CD14-positive monocyte (primary cell): ENCODE results near the gene CBX5. TPM values are rescaled to one million over a fixed set of nuclear protein-coding genes. Genes with fewer than 3 reads are reported as not detected.
"Not testable (repeated sequence)": the region's sequence is repeated elsewhere in the genome, so short reads cannot be mapped to it uniquely, and the experiment has no call there.

Experiments used
- DNase-seq, 3 donors: peaks; one replicate each; pipeline ENCODE4 v3.0.0-alpha.2; 2011 to 2022
- H2AFZ ChIP-seq: 2 replicates; pipeline ENCODE4 v1.6.0; 2012; ENCODE audit warnings: mild to moderate bottlenecking, low read depth, low read length, inconsistent platforms; ENCODE audit not compliant: insufficient read depth, poor library complexity, severe bottlenecking
- H3K27ac ChIP-seq, 2 donors: 1 replicate in 1 of 2; 2 replicates in 1 of 2; pipeline ENCODE4 v1.5.1; 2012 to 2013; ENCODE audit warnings: low read length in 2 of 2, control low read depth in 1 of 2, inconsistent platforms in 1 of 2, low read depth in 1 of 2, mild to moderate bottlenecking in 1 of 2
- H3K27me3 ChIP-seq, 2 donors: one replicate each; pipeline versions ENCODE4 v1.6.0 to v1.6.1; 2011 to 2013; ENCODE audit warnings: low read length in 2 of 2; ENCODE audit not compliant: control insufficient read depth in 2 of 2, insufficient read depth in 2 of 2
- H3K36me3 ChIP-seq, 2 donors: replicated peaks in 1 of 2; 1 replicate in 1 of 2; 2 replicates in 1 of 2; pipeline versions ENCODE4 v1.5.1 to v1.6.1; 2012 to 2013; ENCODE audit warnings: low read length in 2 of 2, control low read depth in 1 of 2, inconsistent platforms in 1 of 2, mild to moderate bottlenecking in 1 of 2; ENCODE audit not compliant: insufficient read depth in 2 of 2, control insufficient read depth in 1 of 2
- H3K4me1 ChIP-seq, 2 donors: 1 replicate in 1 of 2; 2 replicates in 1 of 2; pipeline versions ENCODE4 v1.5.1 to v1.6.1; 2012 to 2013; ENCODE audit warnings: low read length in 2 of 2, control low read depth in 1 of 2, inconsistent platforms in 1 of 2, mild to moderate bottlenecking in 1 of 2, moderate library complexity in 1 of 2; ENCODE audit not compliant: insufficient read depth in 2 of 2, control insufficient read depth in 1 of 2
- H3K4me2 ChIP-seq: replicated peaks from 2 replicates; pipeline ENCODE3; 2012; ENCODE audit warnings: low read length, moderate library complexity, mild to moderate bottlenecking; ENCODE audit not compliant: poor library complexity, severe bottlenecking; ENCODE audit errors: extremely low read depth
- H3K4me3 ChIP-seq, 3 experiments: fragments of 200-600 bp in 1 of 3; sonication (generic) in 1 of 3; replicated peaks in 1 of 3; 1 replicate in 2 of 3; 2 replicates in 1 of 3; pipeline ENCODE4 v1.5.1; 2011 to 2013; ENCODE audit warnings: low read length in 3 of 3, mild to moderate bottlenecking in 3 of 3, control low read depth in 2 of 3, low read depth in 2 of 3, inconsistent platforms in 1 of 3, moderate library complexity in 1 of 3
- H3K79me2 ChIP-seq: 2 replicates; pipeline ENCODE4 v1.6.0; 2012; ENCODE audit warnings: mild to moderate bottlenecking, control low read depth, inconsistent platforms, low read length, moderate library complexity; ENCODE audit not compliant: insufficient read depth
- H3K9ac ChIP-seq: 2 replicates; pipeline ENCODE4 v1.6.0; 2017; ENCODE audit warnings: low read length, mild to moderate bottlenecking; ENCODE audit not compliant: insufficient read depth, poor library complexity, severe bottlenecking
- H3K9me3 ChIP-seq, 2 donors: replicated peaks in 1 of 2; 1 replicate in 1 of 2; 2 replicates in 1 of 2; pipeline versions ENCODE4 v1.5.1 to v1.6.1; 2012 to 2013; ENCODE audit warnings: low read length in 2 of 2, control low read depth in 1 of 2; ENCODE audit not compliant: control insufficient read depth in 1 of 2, insufficient read depth in 1 of 2
- H4K20me1 ChIP-seq: 2 replicates; pipeline ENCODE4 v1.6.0; 2012; ENCODE audit warnings: mild to moderate bottlenecking, low read length, control low read depth, moderate library complexity; ENCODE audit not compliant: insufficient read depth
- H3K27ac Mint-ChIP-seq, 7 donors: one replicate each; pipeline ENCODE4 v1.8.0; 2020; ENCODE audit warnings: mild to moderate bottlenecking in 7 of 7, mixed read lengths in 7 of 7, moderate library complexity in 6 of 7, inconsistent platforms in 2 of 7
- H3K27me3 Mint-ChIP-seq, 3 donors: one replicate each; pipeline ENCODE4 v1.8.0; 2021 to 2022; ENCODE audit warnings: low read depth in 3 of 3, mild to moderate bottlenecking in 3 of 3, mixed read lengths in 3 of 3, moderate library complexity in 3 of 3, inconsistent platforms in 1 of 3
- H3K36me3 Mint-ChIP-seq, 2 donors: one replicate each; pipeline ENCODE4 v1.8.0; 2020; ENCODE audit warnings: mixed read lengths in 2 of 2, inconsistent platforms in 1 of 2, mild to moderate bottlenecking in 1 of 2
- H3K4me1 Mint-ChIP-seq: one replicate; pipeline ENCODE4 v1.8.0; 2020; ENCODE audit warnings: mild to moderate bottlenecking, mixed read lengths
- H3K4me3 Mint-ChIP-seq, 2 donors: one replicate each; pipeline ENCODE4 v1.8.0; 2020; ENCODE audit warnings: mild to moderate bottlenecking in 2 of 2, mixed read lengths in 2 of 2, moderate library complexity in 1 of 2
- H3K9me3 Mint-ChIP-seq, 7 donors: one replicate each; pipeline ENCODE4 v1.8.0; 2020 to 2022; ENCODE audit warnings: mixed read lengths in 7 of 7, mild to moderate bottlenecking in 6 of 7, moderate library complexity in 6 of 7, inconsistent platforms in 2 of 7
- CTCF ChIP-seq: fragments of 200-600 bp; IDR thresholded peaks from one replicate; pipeline ENCODE4 v1.8.0; 2022; ENCODE audit warnings: antibody characterized with exemption, mild to moderate bottlenecking
- WGBS: methylation state at CpG from one replicate; pipeline ENCODE4 v1.1.5; 2013; ENCODE audit warnings: missing lambda C conversion rate; ENCODE audit not compliant: insufficient coverage; 5-methylcytosine and 5-hydroxymethylcytosine counted together
- intact Hi-C, 2 donors: fragments of 100-400 bp; cut with micrococcal nuclease; formaldehyde crosslinking; loops; one replicate each; pipeline versions ENCODE4 v1.15.0 to v1.15.1; 2023
- polyA plus RNA-seq, 3 donors: library from polyadenylated mRNA; depleted of rRNA in 1 of 3; unstranded in 2 of 3; stranded (reverse) in 1 of 3; fragments of 300-500 nt in 2 of 3; fragments of >200 nt in 1 of 3; fragmentation: Illumina TruSeq in 2 of 3; gene quantifications; 1 replicate in 2 of 3; 2 replicates in 1 of 3; pipeline ENCODE4 v1.2.3, GENCODE V29; 2012 to 2021

Gene CBX5
- polyA plus RNA-seq, 3 donors, result 2.9 to 5.4 (median 4.8) TPM

GRCh38 chr12:54195737-54196347 lies 84.1 kb downstream of the CBX5 start:
- H3K36me3 Mint-ChIP-seq, result peaks cover 0 to 6% of the 10 kb centered on the region in 2 donors
- TF ChIP-seq CTCF, result no peak
- H3K4me1 Mint-ChIP-seq, result peaks cover 59% of the 10 kb centered on the region
- peak; percentile 81 to 85 (median 85) for DNase-seq
- H3K4me2 ChIP-seq, result peak overlapping the region; percentile 79
- H3K36me3 ChIP-seq, result no peaks in the 10 kb centered on the region
- H3K9me3 Mint-ChIP-seq, result peaks cover 0 to 9% (median 5%) of the 10 kb centered on the region in 7 donors
- peaks cover 40 to 72% (median 67%) of the 10 kb centered on the region in 3 donors for H3K27me3 Mint-ChIP-seq
- peak overlapping the region; percentile 52 for H3K9ac ChIP-seq
- no peaks in the 10 kb centered on the region for H3K79me2 ChIP-seq
- H2AFZ ChIP-seq, result peak overlapping the region; percentile 83
- 0% methylated on average over 7 of the region's 17 CpGs for WGBS
- peak overlapping the region; percentile 85 to 98 (median 96) for H3K27ac Mint-ChIP-seq
- H3K4me1 ChIP-seq, result peaks cover 30 to 52% of the 10 kb centered on the region in 2 donors
- H3K27me3 ChIP-seq, result peaks cover 7 to 34% of the 10 kb centered on the region in 2 donors
- peak overlapping the region; percentile 50 to 84 (median 53) for H3K4me3 ChIP-seq
- H3K27ac ChIP-seq, result peak overlapping the region; percentile 78 to 83
- peak overlapping the region; percentile 74 to 92 for H3K4me3 Mint-ChIP-seq
- intact Hi-C loops, result no loop called here
- H4K20me1 ChIP-seq, result no peaks in the 10 kb centered on the region
- no peaks in the 10 kb centered on the region for H3K9me3 ChIP-seq

- H3K9me3 ChIP-seq, result no peaks in the 10 kb centered on the region
- peak overlapping the region; percentile 23 to 84 (median 53) for H3K4me3 ChIP-seq
- H3K4me2 ChIP-seq, result peak overlapping the region; percentile 79
- no peaks in the 10 kb centered on the region for H3K36me3 ChIP-seq
- peaks cover 7 to 32% of the 10 kb centered on the region in 2 donors for H3K27me3 ChIP-seq
- TF ChIP-seq CTCF, result no peak
- peak overlapping the region; percentile 85 to 98 (median 96) for H3K27ac Mint-ChIP-seq
- peaks cover 30 to 52% of the 10 kb centered on the region in 2 donors for H3K4me1 ChIP-seq
- peak overlapping the region; percentile 78 to 83 for H3K27ac ChIP-seq
- H3K36me3 Mint-ChIP-seq, result peaks cover 0 to 6% of the 10 kb centered on the region in 2 donors
- peak overlapping the region; percentile 74 to 92 for H3K4me3 Mint-ChIP-seq
- no peaks in the 10 kb centered on the region for H3K79me2 ChIP-seq
- no CpG with 5 or more reads among the region's 4 CpGs for WGBS
- intact Hi-C loops, result no loop called here
- peaks cover 35 to 70% (median 63%) of the 10 kb centered on the region in 3 donors for H3K27me3 Mint-ChIP-seq
- H3K9ac ChIP-seq, result peak overlapping the region; percentile 52
- DNase-seq, result no peak
- peak overlapping the region; percentile 83 for H2AFZ ChIP-seq
- H4K20me1 ChIP-seq, result no peaks in the 10 kb centered on the region
- peaks cover 0 to 9% (median 5%) of the 10 kb centered on the region in 7 donors for H3K9me3 Mint-ChIP-seq
- H3K4me1 Mint-ChIP-seq, result peaks cover 59% of the 10 kb centered on the region
These were observed 84.7 kb downstream of the CBX5 start for GRCh38 chr12:54195080-54195736.

GRCh38 chr12:54194611-54195010 lies 85.3 kb downstream of the CBX5 start:
- H4K20me1 ChIP-seq, H3K27ac ChIP-seq, H3K9ac ChIP-seq, H3K79me2 ChIP-seq, H3K9me3 Mint-ChIP-seq, DNase-seq, H3K36me3 ChIP-seq, H3K4me2 ChIP-seq, H3K9me3 ChIP-seq, H2AFZ ChIP-seq, H3K27ac Mint-ChIP-seq, H3K36me3 Mint-ChIP-seq, H3K4me3 ChIP-seq: not testable (repeated sequence)
- peaks cover 36 to 69% (median 62%) of the 10 kb centered on the region in 3 donors for H3K27me3 Mint-ChIP-seq
- H3K4me1 ChIP-seq, result peaks cover 30 to 52% of the 10 kb centered on the region in 2 donors
- 100% methylated on average over 2 of the region's 2 CpGs for WGBS
- H3K4me3 Mint-ChIP-seq, result peak overlapping the region in 1 of 2 donors; percentile 92
- intact Hi-C loops, result loop anchor here in 1 of 2 donors (5.0 kb wide), 1 partner anchor 402 kb away; no protein-coding TSS in a partner anchor
- peaks cover 7 to 32% of the 10 kb centered on the region in 2 donors for H3K27me3 ChIP-seq
- peaks cover 56% of the 10 kb centered on the region for H3K4me1 Mint-ChIP-seq
